K562 (cell line): ENCODE measurements around the gene LCP2. TPM values are rescaled to one million over a fixed set of nuclear protein-coding genes. Genes with fewer than 3 reads are reported as not detected.

Experiments
- ATF1 ChIP-seq, 2 experiments: fragments of 450-650 bp in 1 of 2; IDR thresholded peaks; 2 replicates each; pipeline ENCODE4 v1.6.1; 2016; ENCODE audit warnings: missing compliant biosample characterization in 1 of 2, missing genetic modification characterization in 1 of 2
- HIVEP1 ChIP-seq: fragments of 250-450 bp; sonication (Bioruptor Pico); IDR thresholded peaks from 2 replicates; pipeline ENCODE4 v1.4.0; 2020; ENCODE audit warnings: mild to moderate bottlenecking
- MAFF ChIP-seq: IDR thresholded peaks from 2 replicates; pipeline ENCODE4 v1.6.1; 2012; ENCODE audit warnings: low read length, improper control_type of control experiment
- MTA3 ChIP-seq: fragments of 450-650 bp; formaldehyde crosslinking; IDR thresholded peaks from 2 replicates; pipeline ENCODE4 v1.6.1; 2017; ENCODE audit warnings: mild to moderate bottlenecking, borderline replicate concordance
- PCBP1 ChIP-seq: fragments of 200-400 bp; formaldehyde crosslinking; IDR thresholded peaks from 2 replicates; pipeline ENCODE4 v1.6.1; 2018; ENCODE audit warnings: mild to moderate bottlenecking, low read depth, low read length; ENCODE audit not compliant: poor library complexity, severe bottlenecking
- PYGO2 ChIP-seq: fragments of 450-650 bp; IDR thresholded peaks from 2 replicates; pipeline ENCODE4 v1.6.1; 2016; ENCODE audit warnings: mild to moderate bottlenecking, missing genetic modification characterization, moderate library complexity, missing compliant biosample characterization
- TARDBP ChIP-seq: fragments of 450-650 bp; IDR thresholded peaks from 2 replicates; pipeline ENCODE4 v1.6.1; 2016
- TRIM24 ChIP-seq, 2 experiments: fragments of 450-650 bp; IDR thresholded peaks; 2 replicates each; pipeline ENCODE4 v1.6.1; 2016
- polyA plus RNA-seq, 8 experiments: library from polyadenylated mRNA; depleted of rRNA in 4 of 8; stranded (reverse) in 5 of 8; unstranded in 3 of 8; fragments of >200 nt; fragmentation: Nextera tagmentation in 2 of 8; fragmentation: Illumina TruSeq in 1 of 8; extraction: Ambion mirVana in 2 of 8; extraction: Trizol in 1 of 8; gene quantifications; 2 replicates each; pipeline versions ENCODE4 v1.2.1 to v1.2.3, GENCODE V29; 2011 to 2014; ENCODE audit warnings: inconsistent platforms in 1 of 8, missing spikeins in 1 of 8
- total RNA-seq, 7 experiments: library from RNA; depleted of rRNA in 6 of 7; stranded (reverse); fragments of >200 nt in 6 of 7; fragmentation: Illumina TruSeq in 2 of 7; extraction: Trizol in 2 of 7; gene quantifications; 2 replicates each; pipeline versions ENCODE4 v1.2.1 to v1.2.3, GENCODE V29; 2011 to 2021; ENCODE audit warnings: low replicate concordance in 1 of 7
- TF ChIP-seq, protein P1 (sequence below), 2 experiments: fragments of 450-650 bp in 1 of 2; sonication (generic) in 1 of 2; formaldehyde crosslinking in 1 of 2; IDR thresholded peaks; 2 replicates each; pipeline versions ENCODE4 v1.7.1 to v1.9.0; 2016 to 2022; ENCODE audit warnings: inconsistent platforms in 1 of 2, mild to moderate bottlenecking in 1 of 2, missing genetic modification reagents in 1 of 2
- TF ChIP-seq, protein P2 (sequence below): fragments of 250-450 bp; sonication (Bioruptor Pico); IDR thresholded peaks from 2 replicates; pipeline ENCODE4 v1.8.0; 2021; ENCODE audit warnings: moderate library complexity, mild to moderate bottlenecking, inconsistent platforms
- TF ChIP-seq, protein P3 (sequence below), 2 experiments: fragments of 250-450 bp in 1 of 2; fragments of 450-650 bp in 1 of 2; sonication (Bioruptor Pico) in 1 of 2; IDR thresholded peaks; 2 replicates each; pipeline versions ENCODE4 v1.6.1 to v1.8.0; 2016 to 2021; ENCODE audit warnings: mild to moderate bottlenecking in 2 of 2, moderate library complexity in 2 of 2, missing compliant biosample characterization in 1 of 2, missing genetic modification characterization in 1 of 2
- TF ChIP-seq, protein P4 (sequence below), 3 experiments: fragments of 200-800 bp in 1 of 3; fragments of 250-450 bp in 1 of 3; fragments of 450-650 bp in 1 of 3; sonication (Bioruptor Pico) in 1 of 3; sonication (Bioruptor generic) in 1 of 3; formaldehyde crosslinking in 1 of 3; IDR thresholded peaks; 2 replicates each; pipeline versions ENCODE4 v1.6.1 to v1.8.0; 2016 to 2022; ENCODE audit warnings: mild to moderate bottlenecking in 2 of 3, missing genetic modification characterization in 2 of 3, missing compliant biosample characterization in 1 of 3, moderate library complexity in 1 of 3

Gene LCP2
- total and polyA plus RNA-seq, 9 of the 15 experiments (the other 6 are each of a cell fraction or from before 2014, with no cell fraction given), result 4.0 to 31.3 (median 14.6) TPM

DNA sequence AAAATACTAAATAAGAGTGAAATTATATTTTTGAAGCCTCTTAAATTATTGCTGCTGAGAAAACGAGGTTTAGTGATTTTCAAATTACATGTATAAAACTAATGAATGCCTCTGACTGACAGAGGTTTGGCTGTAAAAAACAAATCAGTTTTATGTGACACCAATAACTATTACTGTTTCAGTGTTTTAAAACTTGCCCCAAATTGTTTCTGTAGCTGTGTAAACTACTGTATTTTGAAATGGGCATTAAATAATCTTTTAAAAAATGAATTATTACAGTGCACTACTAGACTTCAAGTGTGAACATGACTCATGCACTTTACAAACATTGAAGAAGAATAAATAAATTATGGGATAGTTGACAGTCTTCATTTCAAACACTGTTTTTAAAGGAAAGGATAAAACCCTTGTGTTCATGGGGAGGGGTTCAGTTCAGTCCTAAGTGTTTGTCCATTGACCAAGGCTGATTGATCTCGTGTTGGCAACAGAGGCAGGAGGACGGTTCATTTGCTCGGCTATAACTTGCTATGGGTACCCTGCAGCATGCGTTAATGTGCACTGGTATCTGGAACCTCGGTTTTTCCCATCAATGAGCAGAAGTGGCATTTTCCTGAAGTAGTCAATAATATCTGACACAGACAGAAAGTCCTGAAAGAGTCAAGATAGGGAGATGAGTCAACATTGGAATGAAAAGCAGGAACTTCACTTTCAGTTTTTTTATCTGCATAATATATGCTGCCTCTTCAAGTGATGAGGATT is 49.2 kb downstream of the LCP2 start (continued):
- TF ChIP-seq, protein P1, sequence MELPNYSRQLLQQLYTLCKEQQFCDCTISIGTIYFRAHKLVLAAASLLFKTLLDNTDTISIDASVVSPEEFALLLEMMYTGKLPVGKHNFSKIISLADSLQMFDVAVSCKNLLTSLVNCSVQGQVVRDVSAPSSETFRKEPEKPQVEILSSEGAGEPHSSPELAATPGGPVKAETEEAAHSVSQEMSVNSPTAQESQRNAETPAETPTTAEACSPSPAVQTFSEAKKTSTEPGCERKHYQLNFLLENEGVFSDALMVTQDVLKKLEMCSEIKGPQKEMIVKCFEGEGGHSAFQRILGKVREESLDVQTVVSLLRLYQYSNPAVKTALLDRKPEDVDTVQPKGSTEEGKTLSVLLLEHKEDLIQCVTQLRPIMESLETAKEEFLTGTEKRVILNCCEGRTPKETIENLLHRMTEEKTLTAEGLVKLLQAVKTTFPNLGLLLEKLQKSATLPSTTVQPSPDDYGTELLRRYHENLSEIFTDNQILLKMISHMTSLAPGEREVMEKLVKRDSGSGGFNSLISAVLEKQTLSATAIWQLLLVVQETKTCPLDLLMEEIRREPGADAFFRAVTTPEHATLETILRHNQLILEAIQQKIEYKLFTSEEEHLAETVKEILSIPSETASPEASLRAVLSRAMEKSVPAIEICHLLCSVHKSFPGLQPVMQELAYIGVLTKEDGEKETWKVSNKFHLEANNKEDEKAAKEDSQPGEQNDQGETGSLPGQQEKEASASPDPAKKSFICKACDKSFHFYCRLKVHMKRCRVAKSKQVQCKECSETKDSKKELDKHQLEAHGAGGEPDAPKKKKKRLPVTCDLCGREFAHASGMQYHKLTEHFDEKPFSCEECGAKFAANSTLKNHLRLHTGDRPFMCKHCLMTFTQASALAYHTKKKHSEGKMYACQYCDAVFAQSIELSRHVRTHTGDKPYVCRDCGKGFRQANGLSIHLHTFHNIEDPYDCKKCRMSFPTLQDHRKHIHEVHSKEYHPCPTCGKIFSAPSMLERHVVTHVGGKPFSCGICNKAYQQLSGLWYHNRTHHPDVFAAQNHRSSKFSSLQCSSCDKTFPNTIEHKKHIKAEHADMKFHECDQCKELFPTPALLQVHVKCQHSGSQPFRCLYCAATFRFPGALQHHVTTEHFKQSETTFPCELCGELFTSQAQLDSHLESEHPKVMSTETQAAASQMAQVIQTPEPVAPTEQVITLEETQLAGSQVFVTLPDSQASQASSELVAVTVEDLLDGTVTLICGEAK (IDR thresholded peaks at IDR 0.05), result no peak
- TF ChIP-seq, protein P1 (CRISPR knock-in tag; IDR thresholded peaks at IDR 0.05), result no peak
- TF ChIP-seq HIVEP1 (CRISPR knock-in tag) (no peak), TRIM24 (IDR thresholded peaks at IDR 0.05) (peak; percentile 28 to 72; a peak in 2 of 4 replicates), TARDBP (no peak), PCBP1 (no peak), MTA3 (0 out of 2 replicates have a peak, but pooled peaks have one; percentile 37), MAFF (no peak; the same call in 1 of the 2 replicates), PYGO2 (no peak), ATF1 (CRISPR knock-in tag; IDR thresholded peaks at IDR 0.05) (no peak), ATF1 (tag; IDR thresholded peaks at IDR 0.05) (no peak)
- TF ChIP-seq, protein P2, sequence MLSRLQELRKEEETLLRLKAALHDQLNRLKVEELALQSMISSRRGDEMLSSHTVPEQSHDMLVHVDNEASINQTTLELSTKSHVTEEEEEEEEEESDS, result no peak
- TF ChIP-seq, protein P3, sequence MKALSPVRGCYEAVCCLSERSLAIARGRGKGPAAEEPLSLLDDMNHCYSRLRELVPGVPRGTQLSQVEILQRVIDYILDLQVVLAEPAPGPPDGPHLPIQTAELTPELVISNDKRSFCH (CRISPR knock-in tag; IDR thresholded peaks at IDR 0.05), result no peak
- TF ChIP-seq, protein P3 (tag; IDR thresholded peaks at IDR 0.05), result peak; percentile 73; the same call in 1 of the 2 replicates
- TF ChIP-seq, protein P4, sequence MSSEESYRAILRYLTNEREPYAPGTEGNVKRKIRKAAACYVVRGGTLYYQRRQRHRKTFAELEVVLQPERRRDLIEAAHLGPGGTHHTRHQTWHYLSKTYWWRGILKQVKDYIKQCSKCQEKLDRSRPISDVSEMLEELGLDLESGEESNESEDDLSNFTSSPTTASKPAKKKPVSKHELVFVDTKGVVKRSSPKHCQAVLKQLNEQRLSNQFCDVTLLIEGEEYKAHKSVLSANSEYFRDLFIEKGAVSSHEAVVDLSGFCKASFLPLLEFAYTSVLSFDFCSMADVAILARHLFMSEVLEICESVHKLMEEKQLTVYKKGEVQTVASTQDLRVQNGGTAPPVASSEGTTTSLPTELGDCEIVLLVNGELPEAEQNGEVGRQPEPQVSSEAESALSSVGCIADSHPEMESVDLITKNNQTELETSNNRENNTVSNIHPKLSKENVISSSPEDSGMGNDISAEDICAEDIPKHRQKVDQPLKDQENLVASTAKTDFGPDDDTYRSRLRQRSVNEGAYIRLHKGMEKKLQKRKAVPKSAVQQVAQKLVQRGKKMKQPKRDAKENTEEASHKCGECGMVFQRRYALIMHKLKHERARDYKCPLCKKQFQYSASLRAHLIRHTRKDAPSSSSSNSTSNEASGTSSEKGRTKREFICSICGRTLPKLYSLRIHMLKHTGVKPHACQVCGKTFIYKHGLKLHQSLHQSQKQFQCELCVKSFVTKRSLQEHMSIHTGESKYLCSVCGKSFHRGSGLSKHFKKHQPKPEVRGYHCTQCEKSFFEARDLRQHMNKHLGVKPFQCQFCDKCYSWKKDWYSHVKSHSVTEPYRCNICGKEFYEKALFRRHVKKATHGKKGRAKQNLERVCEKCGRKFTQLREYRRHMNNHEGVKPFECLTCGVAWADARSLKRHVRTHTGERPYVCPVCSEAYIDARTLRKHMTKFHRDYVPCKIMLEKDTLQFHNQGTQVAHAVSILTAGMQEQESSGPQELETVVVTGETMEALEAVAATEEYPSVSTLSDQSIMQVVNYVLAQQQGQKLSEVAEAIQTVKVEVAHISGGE (CRISPR knock-in tag; IDR thresholded peaks at IDR 0.05), result 0 out of 6 replicates have a peak, but pooled peaks of 1 of the 3 experiments have one; percentile 42
